HG03565 (cell line): ENCODE results near the gene SUFU.

ENCODE experiments used
- ATAC-seq: cut with Tn5 transposase; IDR thresholded peaks from one replicate; pipeline ENCODE4 v1.9.1; 2021; ENCODE audit warnings: mild to moderate bottlenecking, moderate library complexity; ENCODE audit not compliant: unreplicated experiment

SUFU gene

DNA sequence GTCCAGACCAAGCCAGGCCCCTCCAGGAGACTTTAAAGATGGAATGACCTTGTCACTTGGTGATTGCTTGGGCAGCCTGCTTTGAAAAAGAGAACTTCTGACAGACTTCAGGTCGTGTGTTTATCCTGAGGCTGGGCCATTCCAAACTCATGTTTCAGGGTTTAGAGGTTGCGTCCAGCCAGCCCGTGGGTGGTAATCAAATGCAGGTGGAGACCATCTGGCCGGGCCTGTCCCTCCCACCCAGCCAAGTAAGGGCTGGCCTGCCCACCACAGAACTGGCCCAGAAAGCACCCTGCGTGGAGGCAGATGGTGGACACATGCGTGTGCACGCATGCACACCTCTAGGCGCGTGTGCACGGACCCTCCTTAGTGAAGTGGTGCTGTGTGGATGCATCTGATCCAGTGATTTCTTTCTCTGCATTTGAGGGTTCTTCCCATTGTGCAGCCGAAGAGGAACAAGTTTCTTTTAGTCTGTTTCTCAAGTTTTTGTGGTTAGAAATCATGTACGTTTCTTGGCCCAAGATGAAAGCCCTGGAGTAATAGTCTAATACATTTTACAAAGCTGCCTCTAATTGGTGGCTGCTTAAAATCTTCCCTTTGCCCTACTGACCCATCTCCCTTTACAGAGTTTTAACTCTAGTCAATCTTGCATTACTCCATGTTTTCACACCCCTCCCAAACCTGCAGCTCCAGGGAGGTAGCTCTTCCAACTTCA lies 43.0 kb downstream of the SUFU start:
- ATAC-seq = no peak

DNA sequence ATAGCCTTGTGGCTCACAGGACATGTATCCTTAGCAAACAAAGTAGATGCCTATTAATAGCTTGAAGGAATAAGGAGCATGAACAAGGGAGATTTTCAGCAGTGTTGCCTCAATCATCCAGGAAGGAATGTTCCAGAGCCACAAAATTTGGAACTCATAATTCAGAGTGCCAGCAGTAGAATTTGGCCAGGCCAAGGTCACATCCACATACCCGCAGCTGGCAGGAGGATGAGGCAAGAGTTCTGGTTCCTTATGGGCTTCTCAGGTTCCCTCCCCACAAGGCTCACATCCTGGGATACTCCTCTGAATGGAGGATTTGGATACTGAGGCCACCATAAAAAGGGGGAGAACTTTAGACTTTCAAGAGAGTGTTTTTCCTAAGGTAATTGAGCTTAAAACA lies 45.8 kb downstream of the SUFU start:
- no peak for ATAC-seq

DNA sequence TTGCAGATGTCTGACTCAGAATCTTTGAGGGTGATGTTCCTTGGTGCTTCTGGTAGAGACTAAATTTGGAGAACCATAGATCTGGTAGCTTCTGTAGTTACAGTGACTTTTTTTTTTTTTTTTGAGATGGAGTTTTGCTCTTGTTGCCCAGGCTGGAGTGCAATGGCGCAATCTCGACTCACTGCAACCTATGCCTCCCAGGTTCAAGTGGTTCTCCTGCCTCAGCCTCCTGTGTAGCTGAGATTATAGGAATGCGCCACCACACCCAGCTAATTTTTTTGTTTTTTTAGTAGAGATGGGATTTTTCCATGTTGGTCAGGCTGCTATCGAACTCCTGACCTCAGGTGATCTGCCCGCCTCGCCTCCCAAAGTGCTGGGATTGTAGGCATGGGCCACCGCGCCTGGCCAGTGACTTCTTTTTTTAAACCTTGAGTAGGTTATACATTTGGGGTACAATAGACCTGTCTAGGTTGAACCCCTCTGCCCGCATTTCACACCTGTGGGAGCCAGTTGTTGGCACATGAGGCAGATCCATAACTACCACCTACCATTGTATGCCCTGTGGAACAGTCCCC lies 47.0 kb downstream of the SUFU start:
- no peak for ATAC-seq

DNA sequence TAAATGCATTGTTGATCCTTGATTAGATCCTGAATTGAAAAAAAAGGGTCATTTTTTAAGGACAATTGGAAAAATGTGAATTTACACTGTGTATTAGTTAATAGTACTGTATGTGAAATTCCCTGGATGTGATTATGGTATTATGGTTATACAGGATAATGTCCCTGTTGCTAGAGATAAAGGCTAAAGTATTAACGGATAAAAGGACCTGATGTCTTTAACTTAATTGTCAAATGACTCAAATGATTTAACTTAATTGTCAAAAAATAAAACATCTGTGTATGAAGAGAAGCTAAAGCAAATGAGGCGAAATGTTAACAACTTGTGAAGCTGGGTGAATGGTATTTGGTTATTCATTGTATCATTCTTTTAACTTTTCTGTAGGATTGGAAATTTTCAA lies 48.8 kb downstream of the SUFU start:
- ATAC-seq = no peak

DNA sequence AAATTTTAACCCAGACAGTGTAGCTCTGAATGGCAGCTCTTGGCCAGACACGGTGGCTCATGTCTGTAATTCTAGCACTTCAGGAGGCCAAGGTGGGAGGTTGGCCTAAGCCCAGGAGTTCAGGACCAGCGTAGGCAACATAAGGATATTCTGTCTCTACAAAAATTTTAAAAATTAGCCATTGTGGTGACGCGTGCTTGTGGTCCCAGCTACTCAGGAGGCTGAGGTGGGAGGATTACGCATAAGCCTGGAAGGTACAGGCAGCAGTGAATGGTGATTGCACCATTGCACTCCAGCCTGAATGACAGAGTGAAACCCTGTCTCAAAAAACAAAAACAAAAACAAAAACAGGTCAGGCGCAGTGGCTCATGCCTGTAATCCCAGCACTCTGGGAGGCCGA lies 50.0 kb downstream of the SUFU start:
- ATAC-seq = no peak

DNA sequence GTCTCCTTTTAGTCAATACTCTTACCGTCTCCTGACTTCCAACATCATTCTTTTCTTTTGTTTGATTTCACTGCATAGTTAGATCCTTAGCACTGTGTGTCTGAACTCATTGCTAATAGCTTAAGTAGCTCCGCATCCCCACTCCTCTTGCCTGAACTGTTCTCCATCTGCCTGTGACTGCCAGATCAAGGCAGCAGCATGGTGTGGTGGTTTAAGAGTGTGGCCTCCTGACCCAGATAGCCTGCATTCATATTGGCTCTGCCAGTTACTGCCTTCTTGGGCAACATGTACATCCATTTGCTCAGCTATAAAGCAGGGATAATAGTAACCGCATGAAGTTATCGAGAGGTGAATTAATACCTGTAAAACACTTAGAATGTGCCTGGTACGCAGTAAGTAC lies 50.8 kb downstream of the SUFU start:
- ATAC-seq = no peak

DNA sequence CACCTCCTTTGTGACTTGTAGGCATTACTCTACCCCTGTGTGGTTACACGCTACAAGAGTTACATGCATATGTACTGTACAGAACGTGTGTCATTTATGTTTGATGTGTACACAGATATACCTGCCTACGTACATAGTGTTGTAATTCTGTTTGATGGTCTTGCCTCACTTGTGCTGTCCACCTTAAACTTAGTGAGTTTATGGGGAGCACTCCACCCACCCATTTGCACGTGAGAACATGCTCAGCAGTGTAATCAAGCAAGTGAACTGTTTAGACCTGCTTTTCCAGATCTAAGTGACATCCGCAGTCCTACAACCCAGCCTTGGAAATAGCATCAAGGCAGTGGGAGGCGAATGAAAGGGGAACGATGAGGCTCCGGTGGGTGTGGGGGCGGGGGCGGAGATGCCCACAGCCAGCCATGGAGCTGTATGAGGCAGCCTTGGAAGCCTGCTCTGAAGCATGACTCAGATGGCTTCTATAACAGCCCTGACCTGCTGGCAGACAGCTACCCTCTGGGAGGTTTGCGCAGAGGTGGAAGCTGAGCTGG lies 52.1 kb downstream of the SUFU start:
- ATAC-seq = no peak

DNA sequence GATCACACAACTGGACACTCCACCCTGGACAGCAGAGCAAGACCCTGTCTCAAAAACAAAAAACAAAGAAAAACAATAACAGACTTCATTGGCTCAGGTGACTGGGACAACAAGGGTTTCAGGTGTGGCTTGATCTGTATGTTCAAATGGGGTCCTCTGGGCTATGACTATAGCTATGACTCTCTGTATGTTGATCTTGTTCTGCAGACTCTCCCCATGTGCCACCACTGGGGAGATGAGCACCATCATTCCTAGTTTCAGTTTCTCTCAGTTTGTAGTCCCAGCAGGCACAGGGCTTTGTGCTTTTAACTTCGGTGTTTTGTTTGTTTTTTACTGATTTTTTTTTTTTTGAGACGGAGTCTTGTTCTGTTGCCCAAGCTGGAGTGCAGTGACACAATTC lies 53.8 kb downstream of the SUFU start:
- ATAC-seq = no peak

DNA sequence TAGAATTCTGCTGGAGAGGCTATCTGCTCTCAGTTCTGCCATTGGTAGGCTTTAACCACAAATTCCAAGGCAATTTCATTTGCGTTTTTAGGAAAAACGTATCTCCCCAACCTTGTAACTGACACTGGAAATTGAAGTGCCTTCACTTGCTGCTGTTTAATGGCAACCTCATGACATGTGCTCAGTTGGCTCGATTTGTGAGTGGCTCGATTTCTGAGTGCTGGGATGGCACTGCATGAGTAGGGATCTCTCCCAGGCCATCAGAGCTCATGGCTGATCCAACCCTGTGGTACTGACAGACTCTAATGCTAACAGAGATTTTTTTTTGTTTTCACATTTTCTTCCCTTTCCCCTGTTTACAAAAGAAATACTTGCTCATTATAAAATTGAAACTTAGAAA lies 56.0 kb downstream of the SUFU start:
- no peak for ATAC-seq

DNA sequence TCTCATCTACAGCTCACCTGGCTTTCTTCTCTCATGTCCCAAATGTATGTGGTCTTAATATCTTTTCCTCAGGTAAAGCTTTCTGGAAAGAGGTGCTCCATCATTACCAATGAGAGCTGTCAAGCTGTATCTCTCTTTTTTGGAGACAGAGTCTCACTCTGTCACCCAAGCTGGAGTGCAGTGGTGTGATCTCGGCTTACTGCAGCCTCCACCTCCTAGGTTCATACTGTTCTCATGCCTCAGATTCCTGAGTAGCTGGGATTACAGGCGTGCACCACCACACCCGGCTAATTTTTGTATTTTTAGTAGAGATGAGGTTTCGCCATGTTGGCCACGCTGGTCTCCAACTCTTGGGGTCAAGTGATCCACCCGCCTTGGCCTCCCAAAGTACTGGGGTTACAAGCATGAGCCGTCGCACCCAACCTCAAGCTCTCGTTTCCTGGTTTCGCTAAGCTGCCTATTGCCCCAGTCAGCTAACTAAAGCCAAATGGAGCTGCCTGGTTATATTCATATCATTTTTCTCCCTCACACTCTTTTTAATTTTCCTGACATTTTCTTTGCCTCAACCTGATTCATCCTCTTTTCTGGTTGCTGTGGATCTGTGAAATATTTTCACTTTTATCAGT lies 60.5 kb downstream of the SUFU start:
- no peak for ATAC-seq

DNA sequence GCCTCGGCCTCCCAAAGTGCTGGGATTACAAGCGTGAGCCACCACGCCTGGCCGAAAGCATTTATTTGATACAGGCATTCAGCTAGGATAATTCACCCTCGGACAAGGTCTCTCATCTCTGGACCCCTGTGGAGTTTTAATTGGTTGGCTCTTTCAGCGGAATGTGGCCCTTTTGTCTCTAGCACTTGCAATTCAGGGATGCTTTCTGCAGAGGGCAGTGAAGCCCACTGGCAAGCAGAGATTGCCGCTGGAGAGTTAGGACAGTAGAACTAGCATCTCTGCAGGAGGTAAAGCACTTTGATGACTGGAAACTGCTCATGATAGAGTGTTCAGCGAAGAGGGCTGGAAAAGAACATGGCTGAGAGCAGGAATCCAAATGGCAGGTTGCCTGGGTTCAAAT lies 62.0 kb downstream of the SUFU start:
- ATAC-seq = no peak

DNA sequence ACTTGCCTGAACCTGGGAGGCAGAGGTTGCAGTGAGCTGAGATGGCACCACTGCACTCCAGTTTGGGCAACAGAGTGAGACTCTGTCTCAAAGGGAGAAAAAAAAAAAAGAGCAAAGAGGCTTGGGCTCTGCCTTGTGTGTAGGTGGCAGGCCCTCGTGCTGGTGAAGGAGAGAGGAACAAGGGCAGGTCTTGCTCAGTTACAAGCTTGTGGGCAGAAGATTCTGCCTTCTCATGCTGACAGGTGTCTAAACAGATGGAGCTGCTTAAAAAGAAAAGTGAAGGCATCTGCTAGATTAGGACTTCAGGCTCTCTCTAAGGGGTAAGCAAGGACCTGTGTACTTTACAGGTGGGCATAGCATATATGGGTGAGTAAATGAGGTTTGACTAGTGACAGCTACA lies 75.0 kb downstream of the SUFU start:
- ATAC-seq = no peak

DNA sequence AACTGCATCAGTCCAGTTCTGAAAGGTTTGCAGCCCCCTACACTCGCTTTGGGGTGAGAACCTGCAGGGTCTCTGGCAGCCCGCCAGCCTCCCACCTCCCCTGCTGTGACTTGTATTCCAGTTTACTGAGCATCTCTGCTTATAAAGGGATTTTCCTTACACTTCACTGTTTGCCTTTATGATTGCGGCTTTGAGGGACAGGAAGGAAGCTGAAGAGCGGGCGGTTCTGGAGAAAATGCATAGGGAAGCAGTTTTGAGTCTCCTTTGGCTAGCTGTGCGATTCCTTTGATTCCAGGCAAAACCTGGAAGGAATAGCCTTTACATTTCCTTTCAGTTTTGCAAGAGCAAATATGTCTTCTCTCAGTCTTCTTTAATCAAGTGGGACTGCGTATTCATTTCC lies 75.6 kb downstream of the SUFU start:
- no peak for ATAC-seq

DNA sequence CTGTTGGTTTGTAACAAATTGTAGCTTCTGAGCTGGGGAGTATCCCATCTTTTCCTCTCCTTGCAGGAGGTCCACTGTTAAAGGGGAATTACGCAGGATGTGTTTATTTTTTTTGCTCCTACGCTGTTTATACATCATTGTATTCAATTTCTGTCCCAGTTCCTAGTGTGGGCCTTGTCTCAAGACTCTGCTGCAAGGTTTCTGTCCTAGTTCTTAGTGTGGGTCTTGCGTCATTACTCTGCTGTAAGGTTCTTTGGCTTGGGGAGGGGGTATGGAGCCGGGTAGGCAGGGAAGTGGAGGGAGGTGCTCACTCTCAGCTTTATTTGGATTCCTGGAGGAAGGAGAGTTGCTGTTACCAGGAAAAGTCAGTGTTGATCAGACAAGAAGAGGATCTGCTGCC lies 76.5 kb downstream of the SUFU start:
- no peak for ATAC-seq

DNA sequence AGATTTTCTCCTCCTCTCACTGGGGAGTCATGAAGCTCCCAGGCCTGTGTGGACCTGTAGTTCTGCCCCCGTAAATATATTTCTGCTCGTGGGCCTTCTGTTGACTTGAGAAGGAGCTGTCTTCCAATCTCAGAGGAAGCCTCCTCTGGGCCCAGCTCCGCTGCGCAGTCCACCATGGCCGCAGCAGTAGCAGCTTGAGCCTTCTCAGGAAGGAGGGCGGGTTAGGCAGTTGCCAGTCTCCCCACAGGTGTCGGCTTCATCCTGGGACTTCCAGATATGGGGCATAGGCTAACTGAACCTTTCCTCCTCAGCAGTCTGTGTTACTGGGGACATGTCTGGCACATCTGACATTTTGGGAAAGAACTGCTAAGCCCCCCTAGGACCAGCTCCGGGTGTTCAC lies 77.6 kb downstream of the SUFU start:
- no peak for ATAC-seq

DNA sequence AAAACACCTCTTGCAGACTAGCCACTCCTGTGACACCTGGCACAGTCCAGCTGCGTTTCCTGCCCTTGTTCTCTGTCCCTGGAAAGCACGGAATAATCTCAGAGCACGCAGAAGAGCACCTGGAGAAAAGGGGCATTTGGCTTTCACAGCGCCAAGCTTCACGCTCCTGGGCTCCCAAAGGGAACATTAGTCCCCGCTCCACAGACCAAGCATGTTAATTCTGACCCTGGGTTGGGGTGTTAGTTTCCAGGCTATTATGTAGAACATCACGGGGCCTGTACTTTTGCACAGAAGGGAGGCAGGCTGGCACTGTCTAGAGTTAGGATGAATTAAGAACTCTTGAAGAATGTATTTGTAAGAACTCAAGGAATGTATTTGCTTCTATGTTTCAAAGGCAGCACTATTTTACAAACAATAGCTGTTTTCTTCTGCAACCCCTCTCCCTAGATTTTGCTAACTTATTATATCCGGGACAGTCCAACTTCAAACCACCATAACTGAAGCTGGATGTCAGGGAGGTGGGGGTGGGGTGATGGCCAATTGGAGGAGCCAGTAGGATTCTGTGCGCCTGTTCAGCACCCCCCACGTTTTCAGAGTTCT lies 78.3 kb downstream of the SUFU start:
- no peak for ATAC-seq

DNA sequence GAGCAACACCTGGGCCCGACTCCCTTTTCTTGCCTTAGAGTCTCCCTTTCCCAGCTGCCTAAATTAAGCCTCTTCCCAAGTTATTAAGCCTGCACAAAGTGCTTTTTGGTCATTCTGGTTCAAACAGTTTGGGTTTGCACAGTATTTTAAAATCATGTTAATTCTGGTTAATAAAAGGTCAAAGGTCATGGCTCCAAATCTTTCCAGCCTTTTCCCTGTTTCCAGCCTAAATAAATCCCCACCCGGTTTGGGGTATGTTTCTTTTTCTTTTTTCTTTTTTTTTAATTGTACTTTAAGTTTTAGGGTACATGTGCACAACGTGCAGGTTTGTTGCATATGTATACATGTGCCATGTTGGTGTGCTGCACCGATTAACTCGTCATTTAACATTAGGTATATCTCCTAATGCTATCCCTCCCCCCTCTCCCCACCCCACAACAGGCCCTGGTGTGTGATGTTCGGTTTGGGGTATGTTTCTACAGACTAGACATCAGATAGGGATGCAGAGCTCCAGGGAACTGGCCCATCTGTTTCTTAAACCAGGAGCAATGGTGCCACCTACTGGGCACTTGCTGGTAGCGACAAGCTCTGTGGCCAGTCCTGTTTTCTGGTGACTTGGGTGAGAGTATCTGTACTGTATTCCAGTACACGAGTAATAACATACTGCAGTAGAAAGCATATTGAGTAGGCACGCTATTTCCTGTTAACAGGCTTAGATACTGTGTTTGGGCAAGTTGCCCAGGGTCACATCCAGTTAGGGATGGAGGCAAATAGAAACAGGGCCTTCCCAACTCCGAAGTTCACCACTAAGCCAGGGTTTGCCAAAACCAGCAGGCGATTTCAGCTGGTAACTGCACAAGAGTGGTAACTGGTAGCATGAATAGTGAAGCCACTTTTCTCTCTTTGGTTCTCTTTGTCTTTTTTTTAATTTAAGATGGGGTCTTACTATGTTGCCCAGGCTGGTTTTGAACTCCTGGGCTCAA lies 80.0 kb downstream of the SUFU start:
- ATAC-seq = no peak

DNA sequence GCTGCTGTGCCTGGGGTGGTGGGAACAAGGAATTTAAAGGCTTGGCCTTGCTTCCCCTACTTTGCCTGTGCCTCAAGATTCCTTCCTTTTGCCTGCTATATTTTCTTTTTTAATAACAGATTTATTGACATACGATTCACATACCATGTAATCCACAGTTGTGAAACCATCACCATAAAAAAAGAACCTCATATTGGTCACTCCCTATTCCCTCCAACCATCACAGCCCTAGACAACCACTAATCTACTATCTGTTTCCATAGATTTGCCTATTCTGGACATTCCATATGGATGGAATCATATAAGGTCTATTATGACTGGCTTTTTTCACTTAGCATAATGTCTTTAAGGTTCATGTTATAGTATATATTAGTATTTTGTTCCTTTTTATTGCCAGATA lies 81.3 kb downstream of the SUFU start:
- no peak for ATAC-seq

DNA sequence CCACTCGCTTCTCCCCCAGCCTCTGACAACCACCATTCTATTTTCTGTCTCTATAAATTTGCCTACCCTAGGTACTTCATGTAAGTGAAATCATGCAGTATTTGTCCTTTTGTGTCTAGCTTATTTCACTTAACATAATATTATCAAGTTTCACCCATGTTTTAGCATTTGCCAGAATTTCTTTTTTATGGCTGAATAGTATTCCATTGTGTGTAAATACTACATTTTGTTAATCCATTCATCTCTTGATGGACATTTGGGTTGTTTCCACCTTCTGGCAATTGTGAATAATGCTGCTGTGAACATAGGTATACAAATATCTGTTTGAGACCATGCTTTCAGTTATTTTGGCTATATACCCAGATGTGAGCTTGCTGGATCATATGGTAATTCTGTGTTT lies 83.1 kb downstream of the SUFU start:
- ATAC-seq = no peak

DNA sequence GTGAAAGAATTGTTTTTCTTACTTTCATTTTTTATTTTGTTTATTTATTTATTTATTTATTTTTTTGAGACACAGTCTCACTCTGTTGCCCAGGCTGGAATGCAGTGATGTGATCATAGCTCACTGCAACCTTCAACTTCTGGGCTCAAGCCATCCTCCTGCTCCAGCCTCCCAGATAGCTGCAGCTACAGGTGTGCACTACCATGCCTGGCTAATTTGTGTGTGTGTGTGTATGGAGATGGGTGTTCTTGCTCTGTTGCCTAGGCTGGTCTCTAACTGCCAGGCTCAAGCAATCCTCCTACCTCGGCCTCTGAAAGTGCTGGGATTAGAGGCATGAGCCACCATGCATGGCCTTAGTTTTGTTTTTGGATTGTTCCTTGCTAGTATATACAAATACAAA lies 85.1 kb downstream of the SUFU start:
- ATAC-seq = no peak
